Right cardiac atrium (tissue), 5 donors: ENCODE measurements around the gene KRT38. TPM values are rescaled to one million over a fixed set of nuclear protein-coding genes. Genes with fewer than 3 reads are reported as not detected.
"Not testable (repeated sequence)": the region's sequence is repeated elsewhere in the genome, so short reads cannot be mapped to it uniquely, and the experiment has no call there.

Source experiments
- ATAC-seq, 2 donors: fragments of 200-7000 bp; cut with Tn5 transposase; one replicate each; pipeline versions ENCODE4 v1.8.0 to v1.9.1; 2020; ENCODE audit warnings: moderate library complexity in 2 of 2, mild to moderate bottlenecking in 1 of 2
- DNase-seq, 3 donors: peaks; one replicate each; pipeline ENCODE4 v3.0.0-alpha.2; 2020
- H3K27ac ChIP-seq: one replicate; pipeline ENCODE4 v1.5.1; 2013; ENCODE audit warnings: mild to moderate bottlenecking, low read length, control low read depth, moderate library complexity
- H3K27me3 ChIP-seq: one replicate; pipeline ENCODE4 v1.6.1; 2013; ENCODE audit not compliant: control insufficient read depth, insufficient read depth
- H3K4me1 ChIP-seq: one replicate; pipeline ENCODE4 v1.6.1; 2013; ENCODE audit warnings: low read length; ENCODE audit not compliant: control insufficient read depth, insufficient read depth
- H3K4me3 ChIP-seq: one replicate; pipeline ENCODE4 v1.5.1; 2013; ENCODE audit warnings: low read length, control low read depth
- H3K9me3 ChIP-seq: one replicate; pipeline ENCODE4 v1.6.1; 2013; ENCODE audit warnings: low read length; ENCODE audit not compliant: control insufficient read depth
- WGBS: extraction: QIAGEN DNeasy Blood & Tissue Kit; methylation state at CpG from one replicate; pipeline ENCODE4 v1.1.7; 2013; 5-methylcytosine and 5-hydroxymethylcytosine counted together
- intact Hi-C, 4 donors: fragments of 100-400 bp; cut with DNase I; formaldehyde crosslinking; loops; one replicate each; pipeline versions ENCODE4 v1.11.0 to v1.14.0; 2022 to 2023
- polyA plus RNA-seq: library from polyadenylated mRNA; stranded (reverse); fragments of 200-250 nt; gene quantifications from one replicate; pipeline ENCODE4 v1.2.3, GENCODE V29; 2013
- total RNA-seq, 4 donors: library from RNA; stranded (reverse); fragmentation: NEBNext Ultra II Directional; extraction: Animal tissue kit (Norgen Biotek cat#: 25700); gene quantifications; one replicate each; pipeline ENCODE4 v1.2.1, GENCODE V29; 2021
- donor health status: healthy with polysubstance abuse.
- donor health status: DM: no; HTN: yes; CAD: no.
- donor health status: DM: no; HTN: no; CAD: no.
- donor health status: DM: no; HTN: yes; CAD: no; lungs with severe emphysema.
- donor health status: DM: yes; HTN: yes; CAD: no.

The KRT38 gene
- total and polyA plus RNA-seq, 5 donors, result not detected

GRCh38 chr17:41395044-41395443 lies 45.7 kb downstream of the KRT38 start:
- intact Hi-C loops, ATAC-seq, DNase-seq, H3K9me3 ChIP-seq, H3K4me1 ChIP-seq, H3K4me3 ChIP-seq, H3K27ac ChIP-seq, H3K27me3 ChIP-seq: not testable (repeated sequence)
- WGBS, result 91% methylated on average over 12 of the region's 12 CpGs

GRCh38 chr17:41394254-41394996 lies 46.4 kb downstream of the KRT38 start:
- WGBS, result 79% methylated on average over 10 of the region's 10 CpGs
- H3K27me3 ChIP-seq, result no peaks in the 10 kb centered on the region
- intact Hi-C loops, result no loop called here
- ATAC-seq (no peak), DNase-seq (no peak)
- peaks cover 9% of the 10 kb centered on the region for H3K4me1 ChIP-seq
- H3K4me3 ChIP-seq, result no peak overlapping the region
- no peak overlapping the region for H3K27ac ChIP-seq
- H3K9me3 ChIP-seq, result no peaks in the 10 kb centered on the region

GRCh38 chr17:41393826-41394225 lies 47.0 kb downstream of the KRT38 start:
- Histone ChIP-seq H3K27me3 (no peaks in the 10 kb centered on the region), H3K27ac (no peak overlapping the region), H3K4me3 (no peak overlapping the region), H3K9me3 (no peaks in the 10 kb centered on the region), H3K4me1 (peaks cover 9% of the 10 kb centered on the region)
- ATAC-seq, result no peak
- no peak for DNase-seq
- WGBS, result 81% methylated on average over 10 of the region's 10 CpGs
- intact Hi-C loops, result no loop called here

GRCh38 chr17:41393294-41393693 lies 47.5 kb downstream of the KRT38 start:
- DNase-seq (peak in 2 of 3 donors; percentile 55 to 65), ATAC-seq (peak; percentile 81 to 91)
- no peak overlapping the region for H3K4me3 ChIP-seq
- intact Hi-C loops, result no loop called here
- H3K9me3 ChIP-seq, result no peaks in the 10 kb centered on the region
- no peaks in the 10 kb centered on the region for H3K27me3 ChIP-seq
- no peak overlapping the region for H3K27ac ChIP-seq
- 25% methylated on average over 5 of the region's 5 CpGs for WGBS
- H3K4me1 ChIP-seq, result peaks cover 9% of the 10 kb centered on the region

GRCh38 chr17:41392278-41392677 lies 48.5 kb downstream of the KRT38 start:
- no peak for DNase-seq
- no peaks in the 10 kb centered on the region for H3K27me3 ChIP-seq
- intact Hi-C loops, result no loop called here
- H3K27ac ChIP-seq, result no peak overlapping the region
- H3K4me1 ChIP-seq, result peaks cover 9% of the 10 kb centered on the region
- ATAC-seq, result no peak
- H3K9me3 ChIP-seq, result peaks cover 3% of the 10 kb centered on the region
- 96% methylated on average over 1 of the region's 1 CpG for WGBS
- H3K4me3 ChIP-seq, result no peak overlapping the region

GRCh38 chr17:41391535-41391934 lies 49.2 kb downstream of the KRT38 start:
- Histone ChIP-seq H3K9me3 (peaks cover 3% of the 10 kb centered on the region), H3K4me3 (no peak overlapping the region), H3K4me1 (peaks cover 9% of the 10 kb centered on the region), H3K27me3 (no peaks in the 10 kb centered on the region), H3K27ac (no peak overlapping the region)
- ATAC-seq (no peak), DNase-seq (no peak)
- WGBS, result 62% methylated on average over 2 of the region's 2 CpGs
- intact Hi-C loops, result no loop called here

- DNase-seq, result no peak
- H3K4me1 ChIP-seq, result peaks cover 9% of the 10 kb centered on the region
- no peak for ATAC-seq
- H3K4me3 ChIP-seq, result no peak overlapping the region
- intact Hi-C loops, result no loop called here
- no peaks in the 10 kb centered on the region for H3K27me3 ChIP-seq
- peaks cover 3% of the 10 kb centered on the region for H3K9me3 ChIP-seq
- 56% methylated on average over 7 of the region's 7 CpGs for WGBS
- H3K27ac ChIP-seq, result no peak overlapping the region
Observed at GRCh38 chr17:41390411-41390938, 50.3 kb downstream of the KRT38 start.

- intact Hi-C loops, result no loop called here
- Histone ChIP-seq H3K27ac (no peak overlapping the region), H3K4me1 (peaks cover under 1% of the 10 kb centered on the region), H3K27me3 (no peaks in the 10 kb centered on the region), H3K4me3 (no peak overlapping the region), H3K9me3 (peaks cover 3% of the 10 kb centered on the region)
- no peak for DNase-seq
- 64% methylated on average over 4 of the region's 4 CpGs for WGBS
- no peak for ATAC-seq
Observed at GRCh38 chr17:41387670-41388069, 53.1 kb downstream of the KRT38 start.

- H3K9me3 ChIP-seq, result peaks cover 3% of the 10 kb centered on the region
- no peaks in the 10 kb centered on the region for H3K4me1 ChIP-seq
- no peak overlapping the region for H3K27ac ChIP-seq
- H3K27me3 ChIP-seq, result no peaks in the 10 kb centered on the region
- 96% methylated on average over 1 of the region's 1 CpG for WGBS
- no peak overlapping the region for H3K4me3 ChIP-seq
- no peak for ATAC-seq
- intact Hi-C loops, result no loop called here
- DNase-seq, result no peak
Observed at GRCh38 chr17:41386227-41386626, 54.6 kb downstream of the KRT38 start.

Other genes starting within 250 kb of the KRT38 start
- not detected for gene KRTAP9-2, start 214.3 kb downstream of the KRT38 start, total RNA-seq
- not detected for gene KRTAP9-2, start 214.3 kb downstream of the KRT38 start, polyA plus RNA-seq
- not detected for gene KRTAP9-3, start 208.5 kb downstream of the KRT38 start, total RNA-seq
- not detected for gene KRTAP9-3, start 208.5 kb downstream of the KRT38 start, polyA plus RNA-seq
- not detected for gene KRTAP9-8, start 203.0 kb downstream of the KRT38 start, total RNA-seq
- not detected for gene KRTAP9-8, start 203.0 kb downstream of the KRT38 start, polyA plus RNA-seq
- not detected for gene KRTAP9-4, start 191.3 kb downstream of the KRT38 start, total RNA-seq
- not detected for gene KRTAP9-4, start 191.3 kb downstream of the KRT38 start, polyA plus RNA-seq
- gene KRTAP9-9, start 185.6 kb downstream of the KRT38 start, total RNA-seq, result not detected
- gene KRTAP9-9, start 185.6 kb downstream of the KRT38 start, polyA plus RNA-seq, result not detected
- not detected for gene KRTAP9-6, start 175.6 kb downstream of the KRT38 start, total RNA-seq
- gene KRTAP9-6, start 175.6 kb downstream of the KRT38 start, polyA plus RNA-seq, result not detected
- not detected for gene KRTAP9-7, start 165.3 kb downstream of the KRT38 start, total RNA-seq
- not detected for gene KRTAP9-7, start 165.3 kb downstream of the KRT38 start, polyA plus RNA-seq
- not detected for gene KRTAP29-1, start 138.1 kb downstream of the KRT38 start, total RNA-seq
- not detected for gene KRTAP29-1, start 138.1 kb downstream of the KRT38 start, polyA plus RNA-seq
- not detected for gene KRTAP16-1, start 131.7 kb downstream of the KRT38 start, total RNA-seq
- gene KRTAP16-1, start 131.7 kb downstream of the KRT38 start, polyA plus RNA-seq, result not detected
- gene KRTAP17-1, start 125.3 kb downstream of the KRT38 start, total RNA-seq, result not detected
- not detected for gene KRTAP17-1, start 125.3 kb downstream of the KRT38 start, polyA plus RNA-seq
- gene KRT33A, start 90.2 kb downstream of the KRT38 start, total RNA-seq, result not detected
- gene KRT33A, start 90.2 kb downstream of the KRT38 start, polyA plus RNA-seq, result not detected
- not detected for gene KRT33B, start 71.2 kb downstream of the KRT38 start, total RNA-seq
- gene KRT33B, start 71.2 kb downstream of the KRT38 start, polyA plus RNA-seq, result not detected
- gene KRT34, start 58.7 kb downstream of the KRT38 start, total RNA-seq, result not detected
- not detected for gene KRT34, start 58.7 kb downstream of the KRT38 start, polyA plus RNA-seq
- not detected for gene KRT31, start 43.4 kb downstream of the KRT38 start, total RNA-seq
- gene KRT31, start 43.4 kb downstream of the KRT38 start, polyA plus RNA-seq, result not detected
- not detected for gene KRT37, start 16.4 kb downstream of the KRT38 start, total RNA-seq
- not detected for gene KRT37, start 16.4 kb downstream of the KRT38 start, polyA plus RNA-seq
- gene KRT32, start 26.4 kb upstream of the KRT38 start, total RNA-seq, result not detected
- gene KRT32, start 26.4 kb upstream of the KRT38 start, polyA plus RNA-seq, result not detected
- not detected for gene KRT35, start 40.2 kb upstream of the KRT38 start, total RNA-seq
- gene KRT35, start 40.2 kb upstream of the KRT38 start, polyA plus RNA-seq, result not detected
- not detected for gene KRT36, start 48.9 kb upstream of the KRT38 start, total RNA-seq
- gene KRT36, start 48.9 kb upstream of the KRT38 start, polyA plus RNA-seq, result not detected
- gene KRT13, start 64.6 kb upstream of the KRT38 start, total RNA-seq, result not detected
- gene KRT13, start 64.6 kb upstream of the KRT38 start, polyA plus RNA-seq, result 2.1 TPM
- gene KRT15, start 77.9 kb upstream of the KRT38 start, total RNA-seq, result under 1 TPM in 1 of 4 donors, not detected in 3; 0.11 TPM
- not detected for gene KRT15, start 77.9 kb upstream of the KRT38 start, polyA plus RNA-seq
- gene KRT19, start 87.3 kb upstream of the KRT38 start, total RNA-seq, result 1 to 10 TPM; 2.1 to 3.5 (median 3.0) TPM
- gene KRT19, start 87.3 kb upstream of the KRT38 start, polyA plus RNA-seq, result 0.72 TPM
- gene KRT9, start 131.1 kb upstream of the KRT38 start, total RNA-seq, result not detected
- gene KRT9, start 131.1 kb upstream of the KRT38 start, polyA plus RNA-seq, result not detected
- gene KRT14, start 145.9 kb upstream of the KRT38 start, total RNA-seq, result not detected
- 0.11 TPM for gene KRT14, start 145.9 kb upstream of the KRT38 start, polyA plus RNA-seq
- not detected for gene KRT16, start 171.8 kb upstream of the KRT38 start, total RNA-seq
- 0.27 TPM for gene KRT16, start 171.8 kb upstream of the KRT38 start, polyA plus RNA-seq
- gene KRT17, start 183.6 kb upstream of the KRT38 start, total RNA-seq, result not detected
- 0.09 TPM for gene KRT17, start 183.6 kb upstream of the KRT38 start, polyA plus RNA-seq
- gene EIF1, start 247.9 kb upstream of the KRT38 start, total RNA-seq, result 1,000 to 10,000 TPM in 2 of 4 donors, 100 to 1,000 TPM in 2; 959 to 1,186 (median 1,014) TPM
- 983 TPM for gene EIF1, start 247.9 kb upstream of the KRT38 start, polyA plus RNA-seq